ENCODE results near the gene FARP2.

The FARP2 gene

DNA sequence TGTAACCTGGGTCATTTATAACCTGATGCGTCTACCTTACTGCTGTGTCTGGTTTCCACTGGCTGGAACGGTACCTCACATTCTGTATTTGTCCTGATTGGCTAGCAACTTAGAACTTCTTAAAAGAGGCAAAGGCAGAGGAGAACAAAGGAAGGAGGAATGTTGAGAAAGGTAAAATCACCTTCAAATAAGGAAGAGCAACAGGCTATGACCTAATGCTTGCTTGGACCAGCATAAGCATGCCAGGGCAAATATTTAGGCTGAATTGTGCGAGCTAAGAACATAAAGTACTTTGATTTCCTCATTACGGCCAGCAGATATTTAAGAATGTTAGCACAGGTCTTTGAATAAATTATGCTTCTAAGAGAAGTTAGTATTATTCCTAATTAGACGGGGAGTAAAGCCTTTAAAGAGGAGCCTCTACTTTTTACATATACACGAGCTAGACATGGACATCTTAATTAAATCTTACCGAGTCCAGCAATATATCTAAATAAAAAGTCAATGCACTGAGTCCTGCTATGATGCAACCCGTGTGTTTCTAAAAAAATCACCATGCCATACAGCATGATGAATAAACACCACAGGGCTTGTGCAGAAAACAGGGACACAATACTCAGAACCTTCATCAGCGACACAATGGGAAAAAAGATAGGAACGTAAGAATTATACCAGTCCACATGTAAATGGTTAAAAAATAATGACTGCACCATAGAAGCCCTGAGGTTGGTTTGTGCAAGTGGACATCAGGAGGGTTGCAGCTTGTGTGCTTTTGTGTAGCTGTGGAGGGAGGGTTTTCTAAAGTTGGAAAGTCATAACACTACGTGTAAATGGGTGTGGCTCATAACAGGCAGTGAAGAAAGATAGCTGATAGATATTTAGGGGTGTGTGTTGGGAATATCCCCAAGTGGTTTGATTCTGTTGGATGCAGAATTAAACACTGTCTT is 26.1 kb upstream of the FARP2 start:
- H3K27me3 ChIP-seq (ENCODE audit: insufficient read depth, insufficient read length): no peaks in the 10 kb centered on the region
- no peak overlapping the region for H3K4me3 ChIP-seq (ENCODE audit: insufficient read length, low read depth)
- TF ChIP-seq ZNF274 (IDR thresholded peaks at IDR 0.05; ENCODE audit: low read depth, low read length): no peak
- no peak for TF ChIP-seq YY1 (IDR thresholded peaks at IDR 0.05; ENCODE audit: insufficient read depth, insufficient read length)
- TF ChIP-seq SUZ12 (IDR thresholded peaks at IDR 0.05; ENCODE audit: extremely low read depth, insufficient read depth, insufficient read length): no peak
- H3K9me3 ChIP-seq (ENCODE audit: insufficient read depth, low read length): no peaks in the 10 kb centered on the region
- H3K4me1 ChIP-seq (ENCODE audit: insufficient read depth, insufficient read length): no peaks in the 10 kb centered on the region
- no peak for DNase-seq (ENCODE audit: low read depth, low spot score)
- H3K36me3 ChIP-seq (ENCODE audit: insufficient read depth, insufficient read length, low read length): peaks cover 84% of the 10 kb centered on the region
- H3K9ac ChIP-seq (ENCODE audit: insufficient read length, low read depth): no peak overlapping the region

DNA sequence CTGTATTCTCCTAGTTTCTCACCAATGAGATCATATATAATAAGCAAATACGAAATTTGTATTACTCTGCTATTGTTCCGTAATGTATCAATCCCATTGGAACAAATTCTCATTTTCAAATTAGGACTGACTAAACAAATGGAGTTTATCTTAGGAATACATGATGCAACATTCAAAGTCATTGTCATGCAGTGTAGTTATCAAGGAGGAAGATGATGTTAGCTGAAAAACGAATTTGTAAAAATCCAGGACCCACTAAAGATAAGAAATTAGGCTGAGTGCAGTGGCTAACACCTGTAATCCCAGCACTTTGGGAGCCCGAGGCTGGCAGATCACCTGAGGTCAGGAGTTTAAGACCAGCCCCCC is 25.5 kb upstream of the FARP2 start:
- Histone ChIP-seq H3K9me3 (ENCODE audit: insufficient read depth, low read length) (no peaks in the 10 kb centered on the region), H3K4me1 (ENCODE audit: insufficient read depth, insufficient read length) (no peaks in the 10 kb centered on the region), H3K27me3 (ENCODE audit: insufficient read depth, insufficient read length) (no peaks in the 10 kb centered on the region), H3K36me3 (ENCODE audit: insufficient read depth, insufficient read length, low read length) (peaks cover 85% of the 10 kb centered on the region), H3K4me3 (ENCODE audit: insufficient read length, low read depth) (no peak overlapping the region), H3K9ac (ENCODE audit: insufficient read length, low read depth) (no peak overlapping the region)
- TF ChIP-seq YY1 (IDR thresholded peaks at IDR 0.05; ENCODE audit: insufficient read depth, insufficient read length) (no peak), ZNF274 (IDR thresholded peaks at IDR 0.05; ENCODE audit: low read depth, low read length) (no peak), SUZ12 (IDR thresholded peaks at IDR 0.05; ENCODE audit: extremely low read depth, insufficient read depth, insufficient read length) (no peak)
- no peak for DNase-seq (ENCODE audit: low read depth, low spot score)

DNA sequence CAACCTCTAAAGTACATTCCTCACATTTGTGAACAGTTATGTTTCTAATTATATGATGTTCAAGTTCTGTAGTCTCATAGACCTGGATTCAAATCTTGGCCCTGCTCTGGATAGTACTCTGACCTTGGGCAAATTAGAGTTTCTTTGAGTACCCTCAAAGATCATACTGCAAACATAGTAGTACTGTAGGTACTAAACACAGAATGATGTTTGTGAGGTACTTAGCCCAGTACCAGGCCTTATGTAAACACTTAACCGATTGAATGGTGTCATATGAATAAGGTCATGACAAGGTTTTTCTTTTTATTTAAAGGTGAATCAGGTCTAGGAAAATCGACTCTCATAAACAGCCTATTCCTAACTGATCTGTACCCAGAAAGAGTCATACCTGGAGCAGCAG is 21.3 kb upstream of the FARP2 start:
- H3K9me3 ChIP-seq (ENCODE audit: insufficient read depth, low read length): no peaks in the 10 kb centered on the region
- TF ChIP-seq ZNF274 (IDR thresholded peaks at IDR 0.05; ENCODE audit: low read depth, low read length) (no peak), SUZ12 (IDR thresholded peaks at IDR 0.05; ENCODE audit: extremely low read depth, insufficient read depth, insufficient read length) (no peak), YY1 (IDR thresholded peaks at IDR 0.05; ENCODE audit: insufficient read depth, insufficient read length) (no peak)
- H3K36me3 ChIP-seq (ENCODE audit: insufficient read depth, insufficient read length, low read length): peaks cover 85% of the 10 kb centered on the region
- H3K27me3 ChIP-seq (ENCODE audit: insufficient read depth, insufficient read length): no peaks in the 10 kb centered on the region
- no peak overlapping the region for H3K9ac ChIP-seq (ENCODE audit: insufficient read length, low read depth)
- no peak for DNase-seq (ENCODE audit: low read depth, low spot score)
- no peak overlapping the region for H3K4me3 ChIP-seq (ENCODE audit: insufficient read length, low read depth)
- peaks cover 3% of the 10 kb centered on the region for H3K4me1 ChIP-seq (ENCODE audit: insufficient read depth, insufficient read length)

DNA sequence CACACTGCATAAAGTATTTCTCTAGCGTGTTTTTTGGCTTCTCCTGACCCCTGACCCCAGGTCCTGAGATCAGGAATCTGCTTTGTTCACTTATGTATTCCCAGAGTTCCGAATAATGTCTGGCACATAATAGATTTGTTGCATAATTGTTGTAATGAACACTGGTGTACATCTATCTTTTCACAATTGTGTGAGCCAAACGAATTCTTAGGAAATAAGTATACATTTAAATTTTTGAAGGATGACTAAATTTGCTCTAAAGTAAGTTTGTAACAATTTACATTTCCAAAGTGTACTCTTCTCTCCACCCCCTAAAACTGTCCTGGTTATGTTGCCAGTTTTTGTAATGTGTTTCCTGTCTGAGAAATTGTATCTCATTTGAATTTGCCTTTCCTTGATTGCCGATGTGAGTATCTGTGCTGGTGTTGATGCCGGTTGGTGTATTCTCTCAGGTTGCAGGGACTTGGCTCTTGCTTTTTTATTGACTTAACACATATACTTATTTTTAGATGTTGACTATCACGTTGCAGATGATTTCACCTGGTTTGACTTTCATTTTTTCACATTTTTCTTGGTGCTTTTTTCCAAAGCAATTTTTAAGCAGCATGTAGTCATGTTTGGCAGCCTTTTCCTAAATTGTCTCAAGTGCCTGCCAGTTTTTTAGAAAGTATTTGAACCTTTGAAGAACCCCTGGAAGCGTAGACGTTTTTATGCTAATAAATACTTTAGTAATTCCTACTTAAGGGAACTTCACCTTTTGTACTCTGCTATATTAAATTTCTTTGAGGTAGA is 16.1 kb upstream of the FARP2 start:
- H3K27me3 ChIP-seq (ENCODE audit: insufficient read depth, insufficient read length): no peaks in the 10 kb centered on the region
- DNase-seq (ENCODE audit: low read depth, low spot score): no peak
- peaks cover 93% of the 10 kb centered on the region for H3K36me3 ChIP-seq (ENCODE audit: insufficient read depth, insufficient read length, low read length)
- H3K9me3 ChIP-seq (ENCODE audit: insufficient read depth, low read length): no peaks in the 10 kb centered on the region
- TF ChIP-seq SUZ12 (IDR thresholded peaks at IDR 0.05; ENCODE audit: extremely low read depth, insufficient read depth, insufficient read length): no peak
- TF ChIP-seq YY1 (IDR thresholded peaks at IDR 0.05; ENCODE audit: insufficient read depth, insufficient read length): no peak
- TF ChIP-seq ZNF274 (IDR thresholded peaks at IDR 0.05; ENCODE audit: low read depth, low read length): no peak
- H3K4me1 ChIP-seq (ENCODE audit: insufficient read depth, insufficient read length): peaks cover 3% of the 10 kb centered on the region
- H3K4me3 ChIP-seq (ENCODE audit: insufficient read length, low read depth): no peak overlapping the region
- no peak overlapping the region for H3K9ac ChIP-seq (ENCODE audit: insufficient read length, low read depth)

- H3K9me3 ChIP-seq (ENCODE audit: insufficient read depth, low read length): no peaks in the 10 kb centered on the region
- H3K4me1 ChIP-seq (ENCODE audit: insufficient read depth, insufficient read length): peaks cover 3% of the 10 kb centered on the region
- no peak for TF ChIP-seq ZNF274 (IDR thresholded peaks at IDR 0.05; ENCODE audit: low read depth, low read length)
- TF ChIP-seq SUZ12 (IDR thresholded peaks at IDR 0.05; ENCODE audit: extremely low read depth, insufficient read depth, insufficient read length): no peak
- TF ChIP-seq YY1 (IDR thresholded peaks at IDR 0.05; ENCODE audit: insufficient read depth, insufficient read length): no peak
- H3K9ac ChIP-seq (ENCODE audit: insufficient read length, low read depth): no peak overlapping the region
- no peak for DNase-seq (ENCODE audit: low read depth, low spot score)
- no peaks in the 10 kb centered on the region for H3K27me3 ChIP-seq (ENCODE audit: insufficient read depth, insufficient read length)
- H3K36me3 ChIP-seq (ENCODE audit: insufficient read depth, insufficient read length, low read length): peaks cover 93% of the 10 kb centered on the region
- H3K4me3 ChIP-seq (ENCODE audit: insufficient read length, low read depth): no peak overlapping the region
Measured at GRCh38 chr2:241340631-241341163, 15.4 kb upstream of the FARP2 start.

GRCh38 chr2:241344925-241345651 is 11.0 kb upstream of the FARP2 start:
- Histone ChIP-seq H3K4me3 (ENCODE audit: insufficient read length, low read depth) (no peak overlapping the region), H3K9me3 (ENCODE audit: insufficient read depth, low read length) (no peaks in the 10 kb centered on the region), H3K9ac (ENCODE audit: insufficient read length, low read depth) (no peak overlapping the region), H3K27me3 (ENCODE audit: insufficient read depth, insufficient read length) (no peaks in the 10 kb centered on the region), H3K4me1 (ENCODE audit: insufficient read depth, insufficient read length) (no peaks in the 10 kb centered on the region), H3K36me3 (ENCODE audit: insufficient read depth, insufficient read length, low read length) (peaks cover 96% of the 10 kb centered on the region)
- TF ChIP-seq YY1 (IDR thresholded peaks at IDR 0.05; ENCODE audit: insufficient read depth, insufficient read length): no peak
- TF ChIP-seq ZNF274 (IDR thresholded peaks at IDR 0.05; ENCODE audit: low read depth, low read length): no peak
- TF ChIP-seq SUZ12 (IDR thresholded peaks at IDR 0.05; ENCODE audit: extremely low read depth, insufficient read depth, insufficient read length): no peak
- DNase-seq (ENCODE audit: low read depth, low spot score): no peak

Measured in NT2/D1 (cell line).